Embryonic facial prominence (tissue), 1 donor: Measurements from ENCODE around the gene GPATCH1.
"Not testable (repeated sequence)": the region's sequence is repeated elsewhere in the genome, so short reads cannot be mapped to it uniquely, and the experiment has no call there.

ENCODE experiments used
- DNase-seq: peaks from one replicate; pipeline ENCODE4 v3.0.0-alpha.2; 2016; ENCODE audit errors: extremely low spot score

Gene GPATCH1

DNA sequence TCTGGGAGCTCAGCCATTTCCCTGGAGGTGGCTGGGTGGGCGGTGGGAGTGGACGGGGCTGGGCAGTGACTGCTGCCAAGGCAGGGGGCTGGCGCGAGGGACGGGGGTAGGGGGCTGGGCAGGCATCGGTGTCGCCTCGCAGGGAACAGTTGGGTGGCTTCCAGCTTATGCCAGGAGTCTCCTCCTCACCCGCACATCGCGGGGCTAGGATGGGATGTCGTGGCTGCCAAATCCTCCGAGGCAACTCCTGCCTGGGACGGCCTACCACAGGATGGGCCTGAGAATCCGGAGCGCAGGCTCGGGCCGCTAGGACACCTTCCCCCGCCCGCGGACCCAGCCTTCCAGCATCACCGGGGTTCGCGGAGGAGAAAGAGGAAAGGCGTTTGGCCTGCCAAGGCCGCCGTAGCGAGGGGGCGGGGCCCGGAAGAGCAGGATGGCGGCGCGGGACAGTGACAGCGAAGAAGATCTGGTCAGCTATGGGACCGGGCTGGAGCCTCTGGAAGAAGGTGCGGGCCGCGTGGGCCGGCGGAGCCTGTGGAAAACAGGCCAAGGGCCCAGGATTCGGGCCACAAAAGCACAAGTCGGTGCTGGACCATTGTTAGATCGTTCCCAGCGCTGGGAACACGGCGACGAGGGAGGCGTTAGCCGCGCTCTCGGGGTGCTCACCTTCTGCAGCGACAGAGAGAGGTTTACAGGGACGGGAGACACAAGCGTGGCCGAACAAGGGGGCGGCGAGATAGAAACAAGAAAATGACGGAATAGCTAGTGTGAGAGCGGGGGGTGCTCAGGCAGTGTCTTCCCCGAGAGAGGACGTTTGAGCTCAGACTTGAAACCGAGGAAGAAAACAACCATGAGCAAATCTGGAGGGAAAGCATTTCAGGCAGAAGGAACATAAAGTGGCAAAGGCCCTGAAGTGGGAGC, at the start of gene GPATCH1:
Gene GPATCH1, plus strand, starts transcription at position 421 of the 921 bp plus-strand sequence. Its CDS starts 13 bp downstream, at position 434.
- DNase-seq = peak; percentile 76

- no peak for DNase-seq
These were observed 48.7 kb upstream of the GPATCH1 start for GRCh38 chr19:33032218-33032781.

DNA sequence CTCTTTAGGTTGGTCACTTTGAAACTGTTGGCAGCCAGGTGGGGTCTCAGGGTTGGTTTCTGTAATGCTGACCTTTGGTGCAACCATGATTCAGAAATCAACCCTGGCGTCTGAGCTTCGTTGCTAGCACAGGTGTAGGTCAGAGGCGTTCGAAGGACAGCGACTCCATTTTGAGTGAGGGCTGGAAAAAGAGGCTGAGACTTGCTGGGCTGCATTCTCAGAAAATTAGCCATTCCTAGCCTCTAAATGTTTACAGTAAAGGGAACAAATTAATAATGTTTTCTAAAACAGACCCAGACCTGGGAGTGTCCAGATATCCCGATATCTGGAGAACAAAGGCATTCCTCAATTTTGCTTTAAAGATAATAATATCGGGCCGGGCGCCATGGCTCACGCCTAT, 45.5 kb upstream of the GPATCH1 start:
- no peak for DNase-seq

- DNase-seq = not testable (repeated sequence)
These were observed 44.4 kb upstream of the GPATCH1 start for GRCh38 chr19:33036370-33037167.

GRCh38 chr19:33037168-33038025, 43.6 kb upstream of the GPATCH1 start:
- not testable (repeated sequence) for DNase-seq

GRCh38 chr19:33039108-33039599, 41.8 kb upstream of the GPATCH1 start:
- DNase-seq = no peak

DNA sequence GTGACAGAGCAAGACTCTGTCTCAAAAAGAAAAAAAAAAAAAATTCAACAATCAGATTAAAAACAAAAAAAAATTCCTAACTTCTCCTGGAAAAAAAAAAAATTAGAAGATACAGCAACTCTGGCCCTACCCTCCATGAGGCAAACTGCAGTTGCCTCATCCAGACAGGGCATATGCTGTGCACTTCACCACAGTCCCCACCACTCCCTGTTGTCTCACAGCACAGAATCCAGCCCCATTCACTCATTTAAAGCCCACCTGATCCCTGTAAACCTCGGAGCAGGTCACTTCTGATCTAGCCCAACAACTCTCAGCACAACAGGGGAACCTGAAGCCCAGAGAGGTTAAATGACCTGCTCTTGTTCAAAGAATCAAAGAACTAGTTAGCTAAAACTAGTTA, 41.2 kb upstream of the GPATCH1 start:
- DNase-seq = no peak

DNA sequence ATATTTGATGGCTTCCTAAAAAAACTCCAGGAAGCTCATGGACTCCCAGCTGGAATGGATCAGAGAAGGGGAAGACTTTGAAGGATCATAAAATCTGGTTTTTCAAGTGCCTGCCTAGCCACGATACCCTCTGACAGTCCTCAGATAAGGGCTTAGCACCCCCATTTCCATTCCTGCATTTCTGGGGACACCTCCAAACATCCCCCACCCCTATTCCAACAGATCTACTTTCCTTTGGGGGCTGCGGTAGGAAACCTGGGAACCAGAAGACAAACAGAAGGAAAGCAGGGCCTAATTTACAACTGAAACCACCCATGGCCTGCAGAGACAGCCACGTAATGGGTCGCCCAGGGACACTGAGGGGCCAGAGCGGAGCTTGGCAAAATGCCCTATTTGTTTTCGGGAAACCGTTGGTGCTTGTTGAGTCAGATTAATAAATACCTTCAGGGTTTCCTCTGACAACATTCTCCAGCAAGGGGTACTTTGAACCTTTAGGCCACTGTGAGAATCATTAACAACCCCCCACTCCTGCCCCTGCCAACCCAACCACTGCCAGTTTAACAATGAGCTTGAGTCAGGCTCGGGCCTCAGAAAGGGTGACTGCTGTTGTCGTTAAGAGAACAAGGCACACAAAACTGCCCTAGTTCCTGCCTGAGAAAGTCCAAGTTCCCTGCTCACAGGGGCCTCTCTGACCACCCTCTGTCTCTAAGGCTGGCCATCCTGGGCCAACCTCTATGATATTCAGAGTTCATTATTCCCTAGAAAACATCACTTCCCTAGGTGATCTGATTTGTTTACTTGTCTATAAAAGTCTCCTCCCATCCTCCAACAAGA, 39.8 kb upstream of the GPATCH1 start:
- no peak for DNase-seq

GRCh38 chr19:33041828-33042160, 39.2 kb upstream of the GPATCH1 start:
- DNase-seq = not testable (repeated sequence)

- no peak for DNase-seq
These were observed 33.6 kb upstream of the GPATCH1 start for GRCh38 chr19:33047422-33047821.

GRCh38 chr19:33048806-33049676, 31.9 kb upstream of the GPATCH1 start:
- DNase-seq = no peak

DNA sequence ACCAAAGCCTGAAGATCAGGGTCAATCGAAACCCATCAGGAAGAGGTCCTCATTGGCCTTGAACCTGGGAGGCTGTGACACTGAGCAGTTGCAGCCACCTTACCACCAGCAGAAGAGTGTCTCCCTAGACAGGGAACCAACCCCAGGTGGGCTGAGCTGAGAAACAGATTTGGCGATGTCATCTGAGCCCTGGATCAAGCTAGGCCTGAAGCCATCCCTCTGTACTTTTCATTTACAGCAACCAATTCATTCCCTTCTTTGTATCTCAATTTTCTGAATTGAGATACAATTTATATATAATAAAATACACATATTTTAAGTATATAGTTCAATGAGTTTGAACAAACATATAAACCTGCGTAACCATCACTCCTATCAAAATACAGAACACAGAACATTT, 30.9 kb upstream of the GPATCH1 start:
- DNase-seq = no peak

DNA sequence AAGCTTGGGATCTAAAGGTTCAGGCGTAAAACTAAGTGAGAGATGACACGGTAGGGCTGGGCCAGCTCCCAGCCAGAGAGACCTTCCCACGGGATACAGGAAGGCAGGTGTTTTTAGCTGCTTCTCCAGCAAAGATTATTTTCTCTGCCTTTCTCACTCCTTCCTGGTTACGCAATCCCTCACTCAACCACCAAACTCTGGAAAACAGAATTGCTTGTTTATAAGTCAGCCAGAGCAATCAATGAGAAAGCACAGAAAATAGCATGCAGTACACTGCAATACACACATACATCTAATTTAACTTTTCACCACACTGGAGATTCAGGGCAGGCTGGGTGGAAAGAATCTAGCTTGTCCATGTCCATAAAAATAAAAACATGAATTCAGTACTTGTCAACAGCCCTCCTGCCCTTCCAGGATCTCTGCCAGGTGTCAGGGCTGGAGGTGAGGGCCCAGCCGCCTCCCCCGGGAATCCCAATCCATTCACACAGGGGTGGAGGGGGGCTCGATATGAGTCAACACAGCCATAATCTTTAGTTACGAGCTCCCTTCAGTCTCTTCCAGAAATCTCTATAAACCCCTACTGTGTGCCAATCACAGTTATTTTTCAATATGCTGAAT, 28.5 kb upstream of the GPATCH1 start:
- no peak for DNase-seq

- no peak for DNase-seq
These were observed 26.4 kb upstream of the GPATCH1 start for GRCh38 chr19:33054623-33055022.

DNA sequence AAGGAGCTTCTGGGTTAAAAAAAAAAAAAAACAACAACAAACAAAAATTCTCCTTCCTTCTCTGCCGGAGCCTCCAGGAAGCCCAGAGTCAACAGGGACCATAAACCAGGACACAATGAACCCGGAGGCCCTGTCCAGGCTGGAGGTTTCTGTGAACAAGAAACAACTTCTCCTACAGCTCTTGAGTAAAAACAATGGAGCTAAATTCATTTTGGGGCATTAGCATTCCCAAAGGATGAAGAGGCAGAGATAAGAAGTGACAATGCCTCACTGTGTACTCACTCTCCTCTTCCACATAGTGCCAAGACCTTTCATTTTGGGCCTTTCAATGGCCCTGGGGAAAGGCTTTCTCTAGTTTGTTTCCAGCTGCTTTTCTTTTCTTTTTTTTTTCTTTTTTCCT, 25.3 kb upstream of the GPATCH1 start:
- no peak for DNase-seq

DNA sequence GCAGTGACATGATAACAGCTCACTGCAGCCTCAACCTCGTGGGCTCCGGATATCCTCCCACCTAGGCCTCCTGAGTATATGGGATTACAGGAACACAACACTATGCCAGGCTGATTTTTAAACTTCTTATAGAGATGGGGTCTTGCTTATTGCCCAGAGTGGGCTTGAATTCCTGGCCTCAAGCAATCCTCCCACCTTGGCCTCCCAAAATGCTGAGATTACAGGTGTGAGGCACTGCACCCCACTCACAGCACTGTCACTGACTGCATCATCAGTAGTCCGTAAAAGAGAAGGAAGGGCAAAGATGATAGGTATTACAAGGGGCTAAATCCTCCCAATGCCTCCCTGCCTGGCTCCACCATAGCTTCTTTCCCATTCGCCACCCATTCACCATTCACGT, 20.4 kb upstream of the GPATCH1 start:
- DNase-seq = no peak

- no peak for DNase-seq
These were observed 18.1 kb upstream of the GPATCH1 start for GRCh38 chr19:33062902-33063301.

- no peak for DNase-seq
These were observed 17.6 kb upstream of the GPATCH1 start for GRCh38 chr19:33063356-33063752.
